RWPE2 (cell line): ENCODE measurements around the gene POT1.

Experiments used
- ATAC-seq: fragments of 200-7000 bp; cut with Tn5 transposase; 3 replicates; pipeline ENCODE4 v1.9.1; 2021; ENCODE audit warnings: low read depth
- DNase-seq: peaks from one replicate; pipeline ENCODE4 v3.0.0-alpha.2; 2020; ENCODE audit warnings: low spot score
- H3K27ac ChIP-seq: fragments of 450-650 bp; 2 replicates; pipeline ENCODE4 v1.5.1; 2017; ENCODE audit warnings: mild to moderate bottlenecking; ENCODE audit not compliant: poor library complexity, severe bottlenecking
- H3K27me3 ChIP-seq: fragments of 250-450 bp; sonication (Bioruptor Pico); 2 replicates; pipeline ENCODE4 v1.5.1; 2021; ENCODE audit warnings: mild to moderate bottlenecking, moderate library complexity; ENCODE audit not compliant: insufficient read depth, poor library complexity, severe bottlenecking
- H3K36me3 ChIP-seq: fragments of 250-450 bp; sonication (Bioruptor Pico); 2 replicates; pipeline ENCODE4 v1.5.1; 2020; ENCODE audit warnings: low read depth, mild to moderate bottlenecking, moderate library complexity
- H3K4me1 ChIP-seq: fragments of 250-450 bp; sonication (Bioruptor Pico); 2 replicates; pipeline ENCODE4 v1.5.1; 2021; ENCODE audit warnings: mild to moderate bottlenecking, moderate library complexity; ENCODE audit not compliant: insufficient read depth, poor library complexity, severe bottlenecking
- H3K4me3 ChIP-seq: fragments of 250-450 bp; sonication (Bioruptor Pico); 2 replicates; pipeline ENCODE4 v1.5.1; 2021; ENCODE audit warnings: mild to moderate bottlenecking, moderate library complexity; ENCODE audit not compliant: severe bottlenecking
- H3K9me3 ChIP-seq: fragments of 250-450 bp; sonication (Bioruptor Pico); 2 replicates; pipeline ENCODE4 v1.5.1; 2021; ENCODE audit warnings: mild to moderate bottlenecking, moderate library complexity; ENCODE audit not compliant: severe bottlenecking
- TF ChIP-seq, protein P1 (sequence below): fragments of 450-650 bp; IDR thresholded peaks from one replicate; pipeline ENCODE4 v1.5.1; 2017; ENCODE audit warnings: mild to moderate bottlenecking, moderate library complexity; ENCODE audit not compliant: poor library complexity, severe bottlenecking

Gene POT1

DNA sequence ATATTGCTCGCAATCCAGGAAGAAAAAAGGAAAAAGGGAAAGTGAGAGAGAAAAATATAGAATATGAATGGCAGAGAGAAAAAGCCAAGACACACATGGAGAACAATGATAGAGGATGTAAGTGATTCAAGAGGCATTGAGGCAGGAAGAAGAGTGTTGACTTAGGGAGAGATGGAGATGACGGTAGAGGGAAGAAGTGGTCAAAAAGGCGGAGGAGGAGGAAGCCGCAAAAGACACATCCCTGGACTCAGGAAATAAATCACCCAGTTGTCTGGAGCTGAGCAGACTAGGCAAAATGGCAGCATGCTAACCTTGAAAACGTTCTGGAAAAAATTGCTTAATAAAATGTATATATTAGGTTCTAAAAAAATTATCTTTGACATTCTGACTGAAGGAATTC lies 146.4 kb downstream of the POT1 start:
- Histone ChIP-seq H3K36me3 (no peaks in the 10 kb centered on the region), H3K4me3 (no peak overlapping the region), H3K27me3 (no peaks in the 10 kb centered on the region), H3K4me1 (no peaks in the 10 kb centered on the region), H3K27ac (no peak overlapping the region), H3K9me3 (no peaks in the 10 kb centered on the region)
- TF ChIP-seq, protein P1, sequence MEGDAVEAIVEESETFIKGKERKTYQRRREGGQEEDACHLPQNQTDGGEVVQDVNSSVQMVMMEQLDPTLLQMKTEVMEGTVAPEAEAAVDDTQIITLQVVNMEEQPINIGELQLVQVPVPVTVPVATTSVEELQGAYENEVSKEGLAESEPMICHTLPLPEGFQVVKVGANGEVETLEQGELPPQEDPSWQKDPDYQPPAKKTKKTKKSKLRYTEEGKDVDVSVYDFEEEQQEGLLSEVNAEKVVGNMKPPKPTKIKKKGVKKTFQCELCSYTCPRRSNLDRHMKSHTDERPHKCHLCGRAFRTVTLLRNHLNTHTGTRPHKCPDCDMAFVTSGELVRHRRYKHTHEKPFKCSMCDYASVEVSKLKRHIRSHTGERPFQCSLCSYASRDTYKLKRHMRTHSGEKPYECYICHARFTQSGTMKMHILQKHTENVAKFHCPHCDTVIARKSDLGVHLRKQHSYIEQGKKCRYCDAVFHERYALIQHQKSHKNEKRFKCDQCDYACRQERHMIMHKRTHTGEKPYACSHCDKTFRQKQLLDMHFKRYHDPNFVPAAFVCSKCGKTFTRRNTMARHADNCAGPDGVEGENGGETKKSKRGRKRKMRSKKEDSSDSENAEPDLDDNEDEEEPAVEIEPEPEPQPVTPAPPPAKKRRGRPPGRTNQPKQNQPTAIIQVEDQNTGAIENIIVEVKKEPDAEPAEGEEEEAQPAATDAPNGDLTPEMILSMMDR: no peak
- ATAC-seq: no peak
- DNase-seq: no peak

DNA sequence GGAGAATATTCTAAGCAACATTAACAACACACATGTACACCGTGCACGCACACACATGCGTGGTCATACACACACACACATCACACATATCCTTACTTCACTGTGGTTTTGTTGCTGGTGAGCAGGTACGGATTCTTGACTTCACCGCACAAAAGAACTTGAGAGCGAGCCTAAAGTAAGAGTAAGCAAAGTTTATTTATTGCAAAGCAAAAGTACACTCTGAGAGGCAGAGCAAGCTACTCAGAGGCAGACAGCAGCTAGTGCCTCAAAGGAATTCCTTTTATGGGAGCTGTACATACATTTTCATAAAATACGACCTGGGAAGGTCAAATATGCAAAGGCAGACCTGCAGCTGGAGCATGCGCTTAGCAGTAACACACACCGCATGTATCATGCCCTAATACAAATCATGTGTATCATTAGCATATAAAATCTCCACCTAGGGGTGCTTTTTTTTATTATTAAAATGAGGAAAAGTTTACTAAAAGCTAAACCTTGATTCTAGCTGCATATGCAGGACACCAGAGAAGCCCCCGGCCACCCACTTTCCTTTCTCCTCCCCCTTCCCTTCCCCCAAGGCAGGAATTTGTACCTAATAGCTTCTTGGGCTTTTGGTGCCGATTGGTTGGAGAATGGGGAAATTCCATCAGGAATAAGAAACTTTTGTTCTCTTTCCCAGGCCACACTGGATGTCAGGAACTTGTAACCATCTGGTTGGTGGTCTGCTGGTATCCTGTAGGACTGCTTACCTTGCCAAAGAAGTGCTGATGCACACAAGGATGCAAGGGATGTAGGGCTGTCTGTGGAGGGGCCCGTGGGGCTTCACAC lies 147.5 kb downstream of the POT1 start:
- TF ChIP-seq, protein P1: no peak
- Histone ChIP-seq H3K27ac (no peak overlapping the region), H3K9me3 (no peaks in the 10 kb centered on the region), H3K4me1 (no peaks in the 10 kb centered on the region), H3K4me3 (no peak overlapping the region), H3K36me3 (no peaks in the 10 kb centered on the region), H3K27me3 (no peaks in the 10 kb centered on the region)
- ATAC-seq (no peak), DNase-seq (no peak)

DNA sequence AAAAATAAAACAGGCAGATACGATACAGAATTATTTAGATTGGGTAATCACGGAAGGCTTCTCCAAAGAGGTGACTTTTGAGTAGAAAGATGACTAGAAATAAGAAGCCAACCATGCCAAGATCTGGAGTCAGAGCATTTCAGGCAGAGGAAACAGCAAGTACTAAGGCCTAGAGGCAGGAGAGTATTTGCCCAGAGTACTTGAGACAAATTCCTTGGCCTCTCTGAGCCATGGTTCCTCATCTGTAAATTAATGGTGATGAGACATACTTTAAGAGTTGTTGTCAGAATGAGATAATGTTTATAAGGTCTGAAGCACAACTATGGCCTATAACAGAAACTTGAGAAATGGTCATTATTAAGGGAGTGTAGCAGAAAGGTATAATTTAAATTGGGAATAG lies 148.2 kb downstream of the POT1 start:
- H3K36me3 ChIP-seq: no peaks in the 10 kb centered on the region
- H3K4me1 ChIP-seq: no peaks in the 10 kb centered on the region
- no peak overlapping the region for H3K27ac ChIP-seq
- H3K27me3 ChIP-seq: no peaks in the 10 kb centered on the region
- no peak for DNase-seq
- H3K9me3 ChIP-seq: no peaks in the 10 kb centered on the region
- no peak overlapping the region for H3K4me3 ChIP-seq
- ATAC-seq: no peak
- TF ChIP-seq, protein P1: no peak

DNA sequence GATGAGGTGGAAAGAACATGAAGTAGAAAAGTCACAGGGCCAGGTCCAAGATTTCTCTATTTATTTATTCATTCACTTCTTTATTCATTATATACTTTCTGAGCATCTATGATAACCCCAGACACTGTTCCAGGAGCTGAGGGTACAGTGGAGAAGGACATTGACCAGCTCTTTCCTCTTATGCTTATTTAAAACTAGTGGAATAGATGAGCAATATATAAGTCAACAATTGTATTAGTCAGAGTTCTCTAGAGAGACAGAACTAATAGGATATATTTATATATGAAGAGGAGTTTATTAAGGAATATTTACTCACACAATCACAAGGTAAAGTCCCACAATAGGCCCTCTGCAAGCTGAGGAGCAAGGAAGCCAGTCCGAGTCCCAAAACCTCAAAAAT lies 149.0 kb downstream of the POT1 start:
- no peaks in the 10 kb centered on the region for H3K27me3 ChIP-seq

More for the DNA sequence above, 149.0 kb downstream of the POT1 start:
- DNase-seq: no peak
- Histone ChIP-seq H3K4me3 (no peak overlapping the region), H3K4me1 (no peaks in the 10 kb centered on the region), H3K27ac (no peak overlapping the region), H3K9me3 (no peaks in the 10 kb centered on the region), H3K36me3 (no peaks in the 10 kb centered on the region)
- ATAC-seq: no peak
- TF ChIP-seq, protein P1: no peak
